RWPE1 (cell line): ENCODE data around the gene ZFP57.

Experiments
- CTCF ChIA-PET: fragments of 350-600 bp; sonication (Branson Sonifier 250); formaldehyde crosslinking; extraction: SDS; loops from one replicate; lab custom pipeline; 2021; lab: Yijun Ruan, JAX
- POLR2A ChIA-PET: fragments of 400-600 bp; formaldehyde crosslinking; extraction: SDS; loops from one replicate; lab custom pipeline; 2020; ENCODE audit warnings: antibody characterized with exemption; ENCODE audit not compliant: low non-redundant PET; lab: Yijun Ruan, JAX
- DNase-seq: peaks from one replicate; pipeline ENCODE4 v3.0.0; 2012; ENCODE audit warnings: low spot score
- H3K27ac ChIP-seq: fragments of 450-650 bp; 2 replicates; pipeline ENCODE4 v1.5.1; 2017
- CTCF ChIP-seq: fragments of 450-650 bp; conservative IDR thresholded peaks from 2 replicates; pipeline ENCODE4 v1.5.1; 2017; ENCODE audit warnings: low read depth, mild to moderate bottlenecking

The ZFP57 gene

GRCh38 chr6:29629571-29629970 is 51.4 kb downstream of the ZFP57 start:
- POLR2A ChIA-PET: no interaction called here

GRCh38 chr6:29628419-29629281 is 52.3 kb downstream of the ZFP57 start:
- peak; percentile 80 for TF ChIP-seq CTCF
- ChIA-PET CTCF (interaction anchor here (0.5 to 1.4 kb wide), 8 partner anchors 9 to 706 kb away, joined by 3 to 6 read pairs (median 4); no protein-coding TSS in a partner anchor), POLR2A (no interaction called here)
- H3K27ac ChIP-seq: peak overlapping the region; percentile 68
- peak; percentile 73 for DNase-seq

More at GRCh38 chr6:29629571-29629970, 51.4 kb downstream of the ZFP57 start:
- no peak overlapping the region for H3K27ac ChIP-seq
- TF ChIP-seq CTCF: no peak
- CTCF ChIA-PET: interaction anchor here (0.5 to 1.4 kb wide), 6 partner anchors 10 to 581 kb away, joined by 3 to 6 read pairs (median 3); no protein-coding TSS in a partner anchor
- DNase-seq: no peak

GRCh38 chr6:29627755-29628418 is 53.1 kb downstream of the ZFP57 start:
- TF ChIP-seq CTCF: no peak
- peak; percentile 48 for DNase-seq
- CTCF ChIA-PET: interaction anchor here (0.6 to 1.4 kb wide), 6 partner anchors 24 to 706 kb away, joined by 3 to 6 read pairs (median 4); no protein-coding TSS in a partner anchor
- H3K27ac ChIP-seq: peak overlapping the region; percentile 68
- POLR2A ChIA-PET: no interaction called here

- H3K27ac ChIP-seq: no peak overlapping the region
- no peak for TF ChIP-seq CTCF
- DNase-seq: no peak
- ChIA-PET POLR2A (no interaction called here), CTCF (interaction anchor here (0.9 kb wide), 1 partner anchor 29 kb away, joined by 4 read pairs; no protein-coding TSS in a partner anchor)
These were observed 53.8 kb downstream of the ZFP57 start for GRCh38 chr6:29626948-29627754.

GRCh38 chr6:29625337-29625930 is 55.5 kb downstream of the ZFP57 start:
- ChIA-PET POLR2A (no interaction called here), CTCF (no interaction called here)
- no peak for TF ChIP-seq CTCF
- H3K27ac ChIP-seq: no peak overlapping the region
- no peak for DNase-seq
